NCI-H1092 (cell line): ENCODE measurements around the gene CYB5R4.

Experiments used
- DNase-seq: peaks from one replicate; lab custom pipeline; 2025; lab: John Stamatoyannopoulos, UW

Gene CYB5R4, protein sequence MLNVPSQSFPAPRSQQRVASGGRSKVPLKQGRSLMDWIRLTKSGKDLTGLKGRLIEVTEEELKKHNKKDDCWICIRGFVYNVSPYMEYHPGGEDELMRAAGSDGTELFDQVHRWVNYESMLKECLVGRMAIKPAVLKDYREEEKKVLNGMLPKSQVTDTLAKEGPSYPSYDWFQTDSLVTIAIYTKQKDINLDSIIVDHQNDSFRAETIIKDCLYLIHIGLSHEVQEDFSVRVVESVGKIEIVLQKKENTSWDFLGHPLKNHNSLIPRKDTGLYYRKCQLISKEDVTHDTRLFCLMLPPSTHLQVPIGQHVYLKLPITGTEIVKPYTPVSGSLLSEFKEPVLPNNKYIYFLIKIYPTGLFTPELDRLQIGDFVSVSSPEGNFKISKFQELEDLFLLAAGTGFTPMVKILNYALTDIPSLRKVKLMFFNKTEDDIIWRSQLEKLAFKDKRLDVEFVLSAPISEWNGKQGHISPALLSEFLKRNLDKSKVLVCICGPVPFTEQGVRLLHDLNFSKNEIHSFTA

GRCh38 chr6:83859410-83860358, at the start of gene CYB5R4:
CYB5R4 (plus strand) TSS chr6:83859689; CDS start chr6:83859783, 94 bp downstream.
- DNase-seq = peak; percentile 76

GRCh38 chr6:83812595-83812994, 46.9 kb upstream of the CYB5R4 start:
- no peak for DNase-seq

DNA sequence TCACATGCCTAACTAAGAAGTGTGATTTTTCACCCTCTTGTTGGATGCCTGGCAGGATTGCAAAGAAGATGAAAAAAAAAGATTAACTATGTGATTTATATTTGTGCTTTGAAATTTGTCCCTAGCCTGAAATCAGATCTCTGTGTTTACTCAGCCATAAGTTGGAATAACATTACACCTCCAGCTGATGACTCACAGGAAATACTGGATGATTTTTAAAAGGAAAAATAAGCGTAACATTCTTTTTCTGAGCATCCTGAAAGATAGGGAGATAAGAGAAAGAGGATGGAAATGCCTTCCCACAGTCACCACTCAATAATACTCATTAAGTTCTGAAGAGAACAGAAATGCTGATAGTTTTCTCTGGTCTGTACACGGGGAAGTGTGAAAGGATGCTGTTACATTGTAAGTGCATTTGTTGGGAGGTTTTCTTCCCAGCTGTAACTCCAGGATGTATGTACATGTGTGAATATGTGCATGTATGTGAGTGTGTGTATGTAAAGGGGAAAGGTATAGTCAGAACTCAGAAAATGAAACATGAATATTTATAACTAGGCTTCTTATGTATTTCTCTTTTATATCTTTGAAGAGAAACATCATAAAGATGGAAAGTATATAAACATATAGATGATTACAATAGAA, 43.7 kb upstream of the CYB5R4 start:
- no peak for DNase-seq

- no peak for DNase-seq
Observed at GRCh38 chr6:83822629-83823169, 36.8 kb upstream of the CYB5R4 start.

GRCh38 chr6:83824388-83824801, 35.1 kb upstream of the CYB5R4 start:
- DNase-seq = no peak

- DNase-seq = no peak
Observed at GRCh38 chr6:83824831-83825230, 34.7 kb upstream of the CYB5R4 start.

DNA sequence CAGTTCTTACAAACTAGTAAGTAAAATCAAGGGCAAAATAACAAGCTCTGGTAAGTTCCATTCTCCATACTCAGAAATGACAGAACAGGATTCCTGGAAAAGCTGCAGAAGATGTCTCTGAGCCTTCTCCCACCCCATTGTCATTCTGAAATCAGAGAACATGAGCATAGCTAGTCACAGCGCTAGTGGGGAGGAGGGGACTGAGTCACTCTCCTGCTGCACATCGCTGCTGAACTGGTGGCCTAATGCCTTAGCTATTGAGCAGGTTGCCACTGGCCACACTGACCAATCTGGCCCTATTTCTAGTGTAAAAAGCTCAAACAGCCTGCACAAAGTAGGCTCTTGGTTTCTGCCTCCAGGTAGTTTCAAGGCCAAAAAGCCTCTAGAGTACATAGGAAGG, 32.4 kb upstream of the CYB5R4 start:
- no peak for DNase-seq

DNA sequence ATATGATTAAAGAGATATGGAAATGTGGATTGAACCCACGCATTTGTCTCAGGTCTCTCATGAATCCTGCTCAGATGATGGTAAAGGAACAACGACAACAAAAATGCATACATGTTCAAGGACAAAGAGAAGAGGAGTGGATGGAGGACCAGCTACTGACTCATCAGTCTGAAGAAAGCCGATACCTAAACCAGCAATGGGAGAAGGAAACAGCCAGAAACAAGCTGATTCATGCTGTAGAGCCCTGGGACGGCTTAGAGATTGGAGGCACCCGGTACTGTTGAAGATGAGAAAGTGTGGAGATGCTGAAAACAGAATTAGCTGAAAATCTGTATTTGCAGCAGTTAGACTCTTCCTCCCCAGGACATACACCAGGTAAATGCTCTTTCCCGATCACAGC, 20.8 kb upstream of the CYB5R4 start:
- DNase-seq = no peak

DNA sequence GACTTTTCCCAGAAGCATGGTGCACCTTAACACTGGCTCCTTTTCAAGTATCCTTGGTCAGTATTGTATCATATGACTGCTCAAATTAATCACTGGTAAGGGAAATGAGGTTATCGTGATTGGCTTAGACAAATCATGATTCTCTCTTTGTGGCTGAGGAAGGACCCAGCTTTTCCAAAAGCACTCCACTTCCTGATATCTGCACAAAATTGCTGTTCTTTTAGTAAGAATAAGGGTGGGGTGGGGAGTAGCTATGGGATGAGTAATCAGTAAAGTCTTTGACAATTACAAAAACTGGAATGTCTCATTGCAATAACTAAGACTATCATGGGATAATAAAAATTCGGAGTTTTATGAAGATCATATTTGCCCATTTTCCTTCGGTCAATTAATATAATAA, 15.3 kb upstream of the CYB5R4 start:
- DNase-seq = no peak

- DNase-seq = no peak
Observed at GRCh38 chr6:83846291-83846690, 13.2 kb upstream of the CYB5R4 start.

DNA sequence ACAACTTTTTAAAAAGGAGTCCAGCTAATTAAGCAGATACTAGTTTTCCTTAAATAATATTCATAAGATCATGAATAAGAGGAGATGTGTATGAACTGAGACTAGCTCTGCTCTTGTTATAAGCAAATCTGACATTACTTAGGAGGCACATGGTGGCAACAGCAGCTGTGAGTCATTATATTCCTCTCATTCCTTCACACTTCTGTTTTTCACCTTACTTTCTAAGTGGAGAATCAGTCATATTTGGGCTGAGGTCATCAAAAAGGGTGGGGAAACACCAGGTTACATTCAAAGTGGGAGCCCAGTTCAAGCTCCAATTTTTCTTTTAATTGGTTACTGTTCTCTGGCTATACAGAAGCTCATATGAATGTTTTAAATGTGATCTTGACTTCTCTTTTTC, 12.3 kb upstream of the CYB5R4 start:
- no peak for DNase-seq

DNA sequence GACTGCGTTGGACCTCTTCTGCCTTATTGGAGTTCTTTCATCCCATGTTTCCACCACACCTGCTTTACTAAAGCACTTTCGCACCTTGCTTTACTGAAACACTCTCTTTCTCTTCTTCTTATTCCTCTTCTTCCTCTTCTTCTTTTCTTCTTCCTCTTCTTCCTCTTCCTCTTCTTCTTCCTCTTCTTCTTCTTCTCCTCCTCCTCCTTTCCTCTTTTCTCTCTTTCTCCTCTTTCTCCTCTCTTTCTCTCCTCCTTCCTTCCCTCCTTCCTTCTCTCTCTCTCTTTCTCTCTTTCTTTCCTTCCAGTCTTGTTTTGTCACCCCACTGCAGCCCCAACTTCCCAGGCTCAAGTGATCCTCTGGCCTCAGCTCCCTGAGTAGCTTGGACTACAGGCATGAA, 10.4 kb upstream of the CYB5R4 start:
- no peak for DNase-seq

DNA sequence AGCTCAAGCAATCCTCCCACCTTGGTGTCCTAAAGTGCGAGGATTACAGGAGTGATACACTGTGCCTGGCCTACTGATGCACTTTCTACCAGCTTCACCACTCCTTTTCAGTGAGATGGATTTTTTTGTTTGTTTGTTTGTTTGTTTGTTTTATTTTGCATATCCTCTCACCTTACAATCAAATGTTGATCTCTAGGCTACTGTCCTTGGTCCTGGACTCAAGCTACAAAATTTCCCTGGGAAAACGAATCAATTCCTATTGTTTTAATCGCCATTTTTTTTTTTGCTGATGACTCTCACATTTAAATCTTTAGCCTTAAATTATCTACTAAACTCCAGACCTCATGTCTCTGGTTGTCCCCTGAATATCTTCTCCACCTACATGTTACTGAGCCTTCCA, 9.9 kb upstream of the CYB5R4 start:
- DNase-seq = no peak

GRCh38 chr6:83852528-83853177, 6.8 kb upstream of the CYB5R4 start:
- peak; percentile 33 for DNase-seq

- peak; percentile 57 for DNase-seq
Observed at GRCh38 chr6:83853178-83854000, 6.1 kb upstream of the CYB5R4 start, which contains the start of gene RIPPLY2. RIPPLY2 (plus strand) TSS chr6:83853360; CDS start chr6:83853417, 57 bp downstream.

- DNase-seq = peak; percentile 23
Observed at GRCh38 chr6:83854001-83854501, 5.4 kb upstream of the CYB5R4 start.

GRCh38 chr6:83854766-83855165, 4.7 kb upstream of the CYB5R4 start:
- no peak for DNase-seq

DNA sequence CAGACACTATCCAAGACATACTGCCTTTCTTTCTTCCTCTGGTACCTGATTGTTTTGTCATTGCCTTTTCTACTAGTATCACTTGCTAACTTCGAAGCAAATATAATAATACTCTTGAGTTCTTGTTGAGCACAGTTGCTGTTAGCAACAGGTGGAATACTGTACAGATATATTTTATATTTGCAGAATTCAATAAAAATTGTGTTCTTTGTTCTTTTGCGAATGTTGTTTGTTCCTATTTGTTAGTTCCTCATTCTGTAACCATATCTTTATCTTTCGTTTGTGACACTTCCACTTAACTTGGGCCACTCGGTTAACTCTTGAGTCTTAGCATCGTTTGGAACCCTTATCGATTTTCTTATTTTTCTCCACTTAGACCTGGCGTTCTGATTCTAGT, 868 bp downstream of the CYB5R4 start:
- DNase-seq = no peak

- DNase-seq = no peak
Observed at GRCh38 chr6:83860782-83861495, 1.4 kb downstream of the CYB5R4 start.
